IPS DF 6.9 (cell line): ENCODE measurements around the gene CR2.
"Not testable (repeated sequence)": the region's sequence is repeated elsewhere in the genome, so short reads cannot be mapped to it uniquely, and the experiment has no call there.

ENCODE experiments used
- DNase-seq: peaks from one replicate; pipeline ENCODE4 v3.0.0-alpha.2; 2013; ENCODE audit warnings: low read depth, low spot score
- H3K27ac ChIP-seq: one replicate; pipeline ENCODE4 v1.5.1; 2013; ENCODE audit warnings: low read length, control low read depth
- H3K27me3 ChIP-seq: 2 replicates; pipeline ENCODE4 v1.6.1; 2013; ENCODE audit warnings: mild to moderate bottlenecking, low read length; ENCODE audit not compliant: control insufficient read depth, insufficient read depth
- H3K36me3 ChIP-seq: 2 replicates; pipeline ENCODE4 v1.6.1; 2013; ENCODE audit warnings: low read length; ENCODE audit not compliant: control insufficient read depth, insufficient read depth
- H3K4me1 ChIP-seq: 2 replicates; pipeline ENCODE4 v1.6.1; 2013; ENCODE audit warnings: low read length; ENCODE audit not compliant: control insufficient read depth, insufficient read depth
- H3K4me3 ChIP-seq: 2 replicates; pipeline ENCODE4 v1.5.1; 2013; ENCODE audit warnings: mild to moderate bottlenecking, low read length
- H3K9me3 ChIP-seq: 2 replicates; pipeline ENCODE4 v1.6.1; 2013; ENCODE audit warnings: low read length, inconsistent platforms; ENCODE audit not compliant: control insufficient read depth, insufficient read depth
- WGBS: extraction: QIAGEN DNeasy Blood & Tissue Kit; methylation state at CpG from one replicate; pipeline ENCODE4 v1.1.7; 2013; ENCODE audit warnings: mixed read lengths, missing lambda C conversion rate; ENCODE audit not compliant: insufficient read length, insufficient coverage; 5-methylcytosine and 5-hydroxymethylcytosine counted together

The CR2 gene

DNA sequence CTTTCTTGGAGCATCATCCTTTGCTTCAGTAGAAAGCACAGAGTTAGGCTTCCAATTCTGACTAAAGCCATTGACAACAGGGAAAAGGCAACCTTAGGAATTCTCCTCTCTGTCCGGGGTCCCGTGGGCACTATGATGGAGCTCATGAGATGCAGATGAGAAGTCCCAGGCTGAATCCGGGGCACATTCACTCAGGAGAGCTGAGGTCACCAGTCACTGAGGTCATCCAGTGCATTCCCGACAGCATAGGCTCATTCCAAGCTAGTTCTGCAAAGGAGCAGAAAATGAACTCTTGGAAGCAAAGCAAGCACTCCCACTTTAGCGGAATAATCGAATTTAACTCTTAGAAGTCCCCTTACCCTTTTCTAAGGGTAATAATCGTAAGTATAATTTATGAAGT is 48.6 kb downstream of the CR2 start:
- H3K9me3 ChIP-seq, result no peaks in the 10 kb centered on the region
- WGBS, result no CpG with 5 or more reads among the region's 7 CpGs

DNA sequence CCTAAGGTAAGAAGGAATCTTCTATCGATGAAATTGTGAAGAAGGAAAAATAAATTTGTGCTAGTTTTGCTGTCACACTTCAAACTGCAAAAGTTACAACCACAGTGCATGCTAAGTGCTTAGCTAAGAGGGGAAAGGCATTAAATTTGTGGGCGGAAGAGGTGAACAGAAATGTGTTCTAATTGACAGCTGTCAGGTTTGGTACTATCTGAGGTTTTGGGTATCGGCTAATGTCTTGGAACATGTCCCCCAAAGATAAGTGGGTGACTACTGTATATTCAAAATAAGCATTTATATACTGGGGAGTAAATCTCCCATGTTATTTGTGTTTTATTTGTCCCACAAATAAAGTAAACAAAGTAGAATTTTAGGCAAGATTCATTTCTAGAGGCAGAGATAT is 49.8 kb downstream of the CR2 start:
- Histone ChIP-seq H3K27ac (no peak overlapping the region), H3K9me3 (no peaks in the 10 kb centered on the region), H3K27me3 (no peaks in the 10 kb centered on the region), H3K4me1 (no peaks in the 10 kb centered on the region), H3K36me3 (no peaks in the 10 kb centered on the region), H3K4me3 (no peak overlapping the region)
- no CpG with 5 or more reads among the region's 3 CpGs for WGBS
- no peak for DNase-seq

More for the DNA sequence above, 48.6 kb downstream of the CR2 start:
- Histone ChIP-seq H3K36me3 (no peaks in the 10 kb centered on the region), H3K27ac (no peak overlapping the region), H3K27me3 (0 out of 2 replicates have a peak, but pooled peaks cover 2% of the 10 kb centered on the region), H3K4me1 (no peaks in the 10 kb centered on the region), H3K4me3 (no peak overlapping the region)
- DNase-seq, result no peak

DNA sequence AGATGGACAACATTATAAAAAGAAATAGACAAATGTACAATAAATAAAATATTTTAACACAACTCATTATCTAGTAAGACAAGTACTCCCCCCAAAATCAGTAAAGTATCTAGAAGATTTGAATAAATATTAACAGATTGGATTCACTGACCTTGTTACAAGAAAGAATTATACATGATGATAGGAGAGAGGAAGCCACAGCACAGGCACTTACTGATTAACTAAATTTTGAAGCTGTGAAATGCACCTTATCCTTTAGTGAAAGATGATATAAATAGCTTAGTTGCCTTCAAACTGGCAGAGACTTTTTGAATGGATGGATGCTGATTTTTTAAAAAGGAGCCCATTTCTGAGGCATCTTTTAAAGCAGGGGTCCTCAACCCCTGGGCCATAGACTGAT is 50.3 kb downstream of the CR2 start:
- H3K4me3 ChIP-seq, result no peak overlapping the region
- H3K36me3 ChIP-seq, result no peaks in the 10 kb centered on the region
- H3K9me3 ChIP-seq, result no peaks in the 10 kb centered on the region
- no peaks in the 10 kb centered on the region for H3K4me1 ChIP-seq
- DNase-seq, result no peak
- H3K27me3 ChIP-seq, result no peaks in the 10 kb centered on the region
- no peak overlapping the region for H3K27ac ChIP-seq

DNA sequence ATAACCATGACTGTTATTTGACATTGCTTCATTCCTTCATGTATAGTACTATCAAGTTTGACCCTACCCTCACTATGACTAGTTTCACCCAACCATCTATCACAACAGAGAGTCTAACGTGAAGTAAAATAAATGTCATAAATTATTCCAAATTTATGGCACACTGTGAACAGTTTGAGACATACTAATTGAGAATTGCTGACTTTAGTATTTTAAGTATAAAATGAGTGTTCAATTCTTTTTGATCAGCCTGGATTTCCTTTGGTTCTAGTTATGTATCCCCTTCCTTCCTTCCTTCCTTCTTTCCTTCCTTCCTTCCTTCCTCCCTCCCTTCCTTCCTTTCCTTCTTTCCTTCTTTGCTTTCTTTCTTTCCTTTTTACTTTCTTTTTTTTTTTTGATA is 56.3 kb downstream of the CR2 start:
- no peak for DNase-seq
- no peak overlapping the region for H3K27ac ChIP-seq
- no CpG with 5 or more reads among the region's 1 CpG for WGBS
- no peak overlapping the region for H3K4me3 ChIP-seq
- H3K4me1 ChIP-seq, result no peaks in the 10 kb centered on the region
- H3K9me3 ChIP-seq, result no peaks in the 10 kb centered on the region
- no peaks in the 10 kb centered on the region for H3K27me3 ChIP-seq
- no peaks in the 10 kb centered on the region for H3K36me3 ChIP-seq

DNA sequence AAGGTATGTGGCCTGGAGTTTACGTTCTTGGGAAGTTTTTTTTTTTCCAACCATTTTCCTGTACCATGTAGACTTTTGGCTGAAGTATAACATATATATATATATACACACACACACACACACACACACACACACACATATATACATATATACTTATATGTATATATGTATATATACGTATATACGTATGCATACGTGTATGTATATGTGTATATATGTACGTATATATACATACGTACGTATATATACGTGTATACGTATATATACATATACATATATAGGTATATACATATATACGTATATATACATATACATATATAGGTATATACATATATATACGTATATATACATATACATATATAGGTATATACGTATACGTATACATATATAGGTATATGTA is 60.8 kb downstream of the CR2 start:
- Histone ChIP-seq H3K36me3 (no peaks in the 10 kb centered on the region), H3K27me3 (no peaks in the 10 kb centered on the region), H3K9me3 (no peaks in the 10 kb centered on the region), H3K4me3 (no peak overlapping the region), H3K27ac (no peak overlapping the region), H3K4me1 (no peaks in the 10 kb centered on the region)
- no peak for DNase-seq
- no CpG with 5 or more reads among the region's 13 CpGs for WGBS

DNA sequence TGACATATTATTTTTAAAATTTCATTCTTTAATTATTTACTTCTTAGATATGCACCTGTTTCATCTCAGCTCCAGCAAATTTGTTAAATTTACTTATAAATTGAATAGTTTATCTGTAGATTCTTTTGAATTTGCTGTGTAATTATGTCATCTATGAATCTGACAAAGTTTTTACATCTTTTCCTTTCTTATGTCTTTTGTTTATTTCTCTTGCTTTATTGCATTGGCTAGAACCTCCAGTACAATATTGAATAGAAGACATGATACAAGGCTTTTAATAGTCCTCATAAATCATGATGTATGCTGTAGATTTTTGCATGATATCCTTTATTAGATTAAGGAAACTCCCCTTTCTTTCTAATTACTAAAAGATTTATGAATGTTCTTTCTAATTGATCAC is 62.6 kb downstream of the CR2 start:
- no peak for DNase-seq
- H3K36me3 ChIP-seq, result no peaks in the 10 kb centered on the region
- no peaks in the 10 kb centered on the region for H3K4me1 ChIP-seq
- H3K27ac ChIP-seq, result no peak overlapping the region
- no peaks in the 10 kb centered on the region for H3K9me3 ChIP-seq
- H3K4me3 ChIP-seq, result no peak overlapping the region
- H3K27me3 ChIP-seq, result no peaks in the 10 kb centered on the region

DNA sequence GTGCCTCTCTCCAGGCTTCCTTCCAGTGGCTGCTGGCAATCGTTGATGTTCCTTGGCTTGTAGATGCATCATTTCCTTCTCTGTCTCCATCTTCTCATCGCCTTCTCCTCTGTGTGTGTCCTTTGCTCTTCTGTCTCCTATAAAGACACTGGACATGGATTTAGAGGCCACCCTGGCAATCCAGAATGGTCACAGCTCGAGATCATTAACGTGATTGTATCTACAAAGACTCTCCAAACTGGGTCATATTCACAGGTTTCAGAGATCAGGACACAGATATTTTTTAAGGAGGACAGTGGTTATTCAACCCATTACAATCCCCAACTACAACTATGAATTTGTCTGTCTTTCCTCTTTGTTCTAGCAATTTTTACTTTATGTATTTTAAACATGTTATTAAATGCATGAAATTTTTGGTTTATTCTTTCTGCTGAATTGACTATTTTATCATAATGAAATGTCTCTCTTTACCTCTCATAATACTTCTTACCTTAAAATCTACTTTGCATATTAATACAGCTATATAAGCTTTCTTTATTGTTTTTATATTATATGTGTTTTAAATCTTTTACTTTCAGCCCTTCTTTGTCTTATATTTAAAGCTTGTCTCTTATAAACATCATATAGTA is 64.6 kb downstream of the CR2 start:
- H3K36me3 ChIP-seq, result no peaks in the 10 kb centered on the region
- no CpG with 5 or more reads among the region's 4 CpGs for WGBS

DNA sequence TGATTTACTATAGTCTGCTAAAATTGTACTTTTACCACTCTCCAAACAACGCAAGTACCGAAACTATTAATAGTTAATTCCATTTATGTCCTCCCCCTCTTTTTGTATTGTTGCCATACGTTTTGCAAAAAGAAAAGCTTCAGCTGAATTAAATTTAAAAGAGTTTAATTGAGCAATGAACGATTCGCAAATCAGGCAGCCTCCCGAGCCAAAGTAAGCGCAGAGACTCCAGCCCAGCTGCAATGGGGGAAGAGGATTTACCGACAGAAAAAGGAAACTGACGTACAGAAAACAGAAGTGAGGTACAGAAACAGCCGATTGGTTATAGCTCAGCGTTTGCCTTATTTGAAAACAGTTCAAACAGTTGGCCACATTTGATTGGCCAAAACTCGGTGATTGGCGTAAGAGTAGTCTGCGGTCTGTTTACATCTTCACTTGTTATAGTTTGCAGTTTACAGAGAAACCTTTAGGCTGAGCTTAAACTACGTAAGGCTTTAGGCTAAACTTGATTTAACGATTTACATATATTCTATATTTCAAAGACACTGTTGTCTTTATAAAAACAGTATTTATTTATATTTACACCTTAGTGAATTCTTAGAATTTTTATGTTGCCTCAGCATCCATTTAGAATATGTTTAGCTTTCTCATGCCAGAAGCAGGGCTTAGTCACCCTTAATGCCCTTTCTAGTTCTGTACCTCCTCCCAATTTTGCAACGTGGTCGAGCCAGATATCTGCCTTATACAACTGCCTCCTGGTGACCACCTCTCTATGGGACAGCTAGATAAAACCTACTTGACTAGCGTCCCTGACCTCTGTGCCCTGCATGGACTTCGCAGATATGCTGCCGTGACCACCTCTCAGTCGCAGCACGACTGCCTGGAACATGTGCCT is 65.6 kb downstream of the CR2 start:
- DNase-seq, result no peak
- no CpG with 5 or more reads among the region's 23 CpGs for WGBS
- H3K27ac ChIP-seq, result no peak overlapping the region
- H3K27me3 ChIP-seq, result no peaks in the 10 kb centered on the region
- no peaks in the 10 kb centered on the region for H3K36me3 ChIP-seq
- no peak overlapping the region for H3K4me3 ChIP-seq
- no peaks in the 10 kb centered on the region for H3K4me1 ChIP-seq
- no peaks in the 10 kb centered on the region for H3K9me3 ChIP-seq

More for the DNA sequence above, 64.6 kb downstream of the CR2 start:
- H3K27ac ChIP-seq, result no peak overlapping the region
- H3K9me3 ChIP-seq, result no peaks in the 10 kb centered on the region
- no peak for DNase-seq
- H3K27me3 ChIP-seq, result no peaks in the 10 kb centered on the region
- H3K4me3 ChIP-seq, result no peak overlapping the region
- no peaks in the 10 kb centered on the region for H3K4me1 ChIP-seq

DNA sequence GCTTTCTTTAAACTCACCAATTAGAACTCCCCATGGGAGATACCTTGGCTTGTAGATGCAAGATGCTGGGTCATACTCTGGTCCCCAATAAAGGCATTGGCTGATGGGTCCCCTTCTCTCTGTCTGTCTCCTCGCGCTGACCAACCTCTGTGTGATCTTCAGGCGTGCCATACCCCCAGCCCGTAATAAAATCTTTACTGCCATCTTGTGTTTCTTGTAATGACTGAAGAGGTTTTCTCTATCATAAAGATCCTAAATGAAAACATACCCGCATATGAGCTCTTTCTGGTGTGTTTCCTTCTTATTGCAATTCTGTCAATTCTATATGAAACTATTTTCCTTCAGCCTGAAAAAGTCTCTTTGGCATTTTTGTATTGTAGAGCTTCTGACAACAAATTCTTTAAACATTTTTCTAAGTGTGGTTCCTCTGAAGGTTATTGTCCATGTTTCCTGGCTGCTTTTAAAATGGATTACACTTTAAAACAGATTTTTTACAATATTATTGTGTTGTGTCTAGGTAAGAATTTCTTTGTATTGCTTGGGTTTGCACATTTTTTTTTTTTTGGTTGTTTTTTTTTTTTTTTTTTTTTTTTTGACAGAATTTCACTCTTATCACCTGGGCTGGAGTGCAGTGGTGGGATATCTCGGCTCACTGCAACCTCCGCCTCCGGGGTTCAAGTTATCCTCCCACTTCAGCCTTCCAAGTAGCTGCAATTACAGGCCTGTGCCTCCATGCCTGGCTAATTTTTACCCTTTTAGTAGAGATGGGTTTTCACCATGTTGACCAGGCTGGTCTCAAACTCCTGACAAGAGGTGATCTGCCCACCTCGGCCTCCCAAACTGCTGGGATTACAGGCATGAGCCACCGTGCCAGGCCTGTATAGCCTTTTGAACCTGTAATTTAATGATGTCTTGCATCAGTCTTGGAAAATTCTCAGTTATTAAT is 66.5 kb downstream of the CR2 start:
- not testable (repeated sequence) for H3K9me3 ChIP-seq, H3K27me3 ChIP-seq, H3K4me1 ChIP-seq, H3K36me3 ChIP-seq, H3K27ac ChIP-seq, DNase-seq, H3K4me3 ChIP-seq
- WGBS, result no CpG with 5 or more reads among the region's 10 CpGs

DNA sequence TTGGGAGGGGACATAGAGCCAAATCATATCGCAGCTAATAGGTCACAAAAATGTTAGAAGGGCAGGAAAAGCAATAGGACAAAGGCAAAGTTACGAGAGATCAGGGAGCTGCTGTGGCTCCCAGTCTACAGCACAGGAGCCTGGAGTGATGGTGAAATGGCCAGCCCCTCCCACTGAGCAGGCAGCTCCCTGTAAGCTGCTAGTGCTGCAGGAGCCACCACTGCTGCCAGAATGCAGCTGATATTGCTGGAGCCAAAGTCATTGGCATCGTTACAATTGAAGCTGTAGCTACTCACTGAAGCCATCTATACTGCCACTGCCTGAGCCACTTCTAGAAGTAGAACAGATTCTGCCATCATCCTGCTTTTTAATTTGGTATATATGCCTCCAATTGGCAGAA is 71.1 kb downstream of the CR2 start:
- not testable (repeated sequence) for H3K4me3 ChIP-seq, H3K4me1 ChIP-seq, H3K36me3 ChIP-seq, H3K27ac ChIP-seq, H3K27me3 ChIP-seq, DNase-seq, H3K9me3 ChIP-seq
- no CpG with 5 or more reads among the region's 3 CpGs for WGBS
